Measurements from ENCODE around the gene RPS25.
"Not testable (repeated sequence)": the region's sequence is repeated elsewhere in the genome, so short reads cannot be mapped to it uniquely, and the experiment has no call there.

The RPS25 gene

DNA sequence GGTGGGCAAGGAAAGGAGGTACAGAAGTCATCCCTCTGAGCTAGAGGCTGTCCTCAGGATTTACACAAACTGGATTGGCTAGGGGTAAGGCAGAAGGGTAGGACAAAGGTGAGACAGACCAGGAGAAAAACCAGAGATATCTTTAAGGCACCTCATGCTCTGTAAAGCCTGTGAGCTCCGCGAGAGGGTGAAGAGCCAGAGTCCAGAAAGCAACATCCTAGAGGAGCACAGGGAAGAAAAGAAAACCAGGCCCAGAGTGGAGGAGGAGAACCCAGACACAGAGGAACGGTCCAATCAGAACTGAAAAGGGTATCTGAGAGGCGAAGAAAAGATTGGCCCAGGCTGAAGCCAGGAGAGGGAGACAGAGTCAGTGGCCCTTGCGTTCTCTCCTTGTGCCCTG, 7.4 kb upstream of the RPS25 start:
- Histone ChIP-seq H3K4me3 (ENCODE audit: low read depth, low read length) (no peak overlapping the region), H3K36me3 (ENCODE audit: control insufficient read depth, insufficient read depth, low read length) (peaks cover 48% of the 10 kb centered on the region), H3K9me3 (ENCODE audit: control insufficient read depth, insufficient read depth, low read length) (no peaks in the 10 kb centered on the region), H3K4me1 (ENCODE audit: control insufficient read depth, insufficient read depth, low read length) (peaks cover 12% of the 10 kb centered on the region), H3K27me3 (ENCODE audit: control insufficient read depth, insufficient read depth, low read length) (no peaks in the 10 kb centered on the region), H3K9ac (ENCODE audit: low read depth, low read length) (no peak overlapping the region)

DNA sequence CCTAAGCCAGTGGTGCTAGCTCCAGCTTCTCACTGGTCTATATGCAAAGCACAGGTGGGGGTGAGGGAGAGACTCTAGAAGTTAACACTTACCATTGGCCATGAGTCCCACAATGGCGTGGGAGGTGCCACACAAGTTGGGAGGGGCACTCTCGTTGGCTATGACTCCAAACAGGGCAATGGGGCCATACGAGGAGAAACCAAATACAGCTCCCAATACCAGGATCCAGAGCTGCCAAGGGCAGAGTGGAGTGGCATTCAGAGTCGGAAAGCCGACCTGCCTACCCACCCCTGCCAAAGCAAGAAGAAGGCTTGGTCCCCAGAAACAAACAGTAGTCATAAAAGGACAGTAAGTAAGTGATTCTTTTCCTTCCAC, 6.9 kb upstream of the RPS25 start:
- H3K36me3 ChIP-seq (ENCODE audit: control insufficient read depth, insufficient read depth, low read length), result peaks cover 50% of the 10 kb centered on the region
- H3K27me3 ChIP-seq (ENCODE audit: control insufficient read depth, insufficient read depth, low read length), result no peaks in the 10 kb centered on the region
- H3K9ac ChIP-seq (ENCODE audit: low read depth, low read length), result no peak overlapping the region
- no peak overlapping the region for H3K4me3 ChIP-seq (ENCODE audit: low read depth, low read length)
- H3K4me1 ChIP-seq (ENCODE audit: control insufficient read depth, insufficient read depth, low read length), result peaks cover 12% of the 10 kb centered on the region
- no peaks in the 10 kb centered on the region for H3K9me3 ChIP-seq (ENCODE audit: control insufficient read depth, insufficient read depth, low read length)

DNA sequence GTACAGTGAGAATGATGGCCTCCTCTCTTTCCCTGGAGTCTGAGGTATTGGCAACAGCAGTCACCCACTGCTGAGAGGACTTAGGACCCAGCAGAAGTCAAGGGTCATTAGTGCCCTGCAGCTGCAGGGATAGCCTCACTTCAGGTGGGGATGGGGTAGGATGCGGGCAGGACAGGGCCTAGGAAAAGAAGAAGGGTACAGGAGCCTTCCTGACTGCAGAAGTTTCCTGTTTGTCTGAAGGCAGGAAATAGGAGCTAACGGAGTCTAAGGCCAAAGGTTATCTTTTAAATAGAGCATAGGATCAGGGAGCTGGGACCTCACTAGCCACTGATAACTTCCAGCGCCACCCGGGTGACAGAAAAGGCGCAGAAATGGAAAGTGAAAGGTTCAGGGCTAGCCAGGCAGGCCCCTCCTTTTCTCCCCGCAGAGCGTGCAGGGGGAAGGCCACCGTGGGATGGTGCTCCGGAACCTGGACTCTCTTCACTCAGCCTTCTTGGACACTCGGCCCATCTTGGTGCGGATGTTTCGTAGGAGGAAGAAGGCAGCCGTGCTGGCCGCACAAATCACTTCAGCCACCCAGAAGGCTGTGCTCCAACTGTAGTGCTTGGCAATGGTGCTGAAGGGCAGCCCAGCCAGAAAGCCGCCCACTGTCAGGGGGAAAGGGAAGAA, 6.4 kb upstream of the RPS25 start:
- Histone ChIP-seq H3K9me3 (ENCODE audit: control insufficient read depth, insufficient read depth, low read length) (no peaks in the 10 kb centered on the region), H3K36me3 (ENCODE audit: control insufficient read depth, insufficient read depth, low read length) (peaks cover 51% of the 10 kb centered on the region), H3K9ac (ENCODE audit: low read depth, low read length) (no peak overlapping the region), H3K4me1 (ENCODE audit: control insufficient read depth, insufficient read depth, low read length) (peaks cover 12% of the 10 kb centered on the region), H3K27me3 (ENCODE audit: control insufficient read depth, insufficient read depth, low read length) (no peaks in the 10 kb centered on the region), H3K4me3 (ENCODE audit: low read depth, low read length) (no peak overlapping the region)

DNA sequence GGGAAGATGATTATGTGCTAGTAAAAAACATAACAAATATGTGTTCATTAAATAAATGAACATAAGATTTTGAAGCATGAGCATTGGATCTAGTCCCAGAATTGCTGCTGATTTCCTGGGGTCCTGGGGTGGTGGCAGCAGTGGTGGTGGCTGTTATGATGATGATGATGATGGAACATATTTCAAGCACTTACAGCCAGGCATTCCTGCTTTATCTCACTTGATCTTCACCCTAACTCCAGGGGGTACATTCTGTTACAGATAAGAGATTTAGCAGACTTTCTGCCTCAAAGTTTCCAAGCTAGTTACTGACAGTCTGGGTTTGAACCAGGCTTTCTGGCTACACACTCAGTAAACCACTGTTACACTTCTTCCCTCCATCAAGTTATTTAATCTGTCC, 5.6 kb upstream of the RPS25 start:
- Histone ChIP-seq H3K36me3 (ENCODE audit: control insufficient read depth, insufficient read depth, low read length) (peaks cover 45% of the 10 kb centered on the region), H3K4me1 (ENCODE audit: control insufficient read depth, insufficient read depth, low read length) (peaks cover 4% of the 10 kb centered on the region), H3K4me3 (ENCODE audit: low read depth, low read length) (no peak overlapping the region), H3K9me3 (ENCODE audit: control insufficient read depth, insufficient read depth, low read length) (no peaks in the 10 kb centered on the region), H3K9ac (ENCODE audit: low read depth, low read length) (no peak overlapping the region), H3K27me3 (ENCODE audit: control insufficient read depth, insufficient read depth, low read length) (no peaks in the 10 kb centered on the region)

DNA sequence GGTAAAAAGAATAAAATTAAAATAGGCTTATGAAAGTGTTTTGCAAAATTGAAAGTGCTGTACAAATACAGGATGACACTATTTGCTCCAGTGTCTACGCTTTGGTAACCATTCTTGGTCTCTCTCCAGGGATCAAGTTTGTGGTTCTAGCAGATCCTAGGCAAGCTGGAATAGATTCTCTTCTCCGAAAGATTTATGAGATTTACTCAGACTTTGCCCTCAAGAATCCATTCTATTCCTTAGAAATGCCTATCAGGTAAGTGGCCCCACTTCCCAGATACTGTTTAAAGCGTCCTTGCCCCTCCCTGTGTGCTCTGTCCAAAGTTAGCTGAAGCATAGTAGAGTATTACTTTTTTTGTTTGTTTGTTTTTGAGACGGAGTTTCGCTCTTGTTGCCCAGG, 3.5 kb upstream of the RPS25 start:
- no peaks in the 10 kb centered on the region for H3K27me3 ChIP-seq (ENCODE audit: control insufficient read depth, insufficient read depth, low read length)
- no peak overlapping the region for H3K9ac ChIP-seq (ENCODE audit: low read depth, low read length)
- H3K36me3 ChIP-seq (ENCODE audit: control insufficient read depth, insufficient read depth, low read length), result peaks cover 37% of the 10 kb centered on the region
- H3K4me3 ChIP-seq (ENCODE audit: low read depth, low read length), result no peak overlapping the region
- peaks cover 2% of the 10 kb centered on the region for H3K4me1 ChIP-seq (ENCODE audit: control insufficient read depth, insufficient read depth, low read length)
- no peaks in the 10 kb centered on the region for H3K9me3 ChIP-seq (ENCODE audit: control insufficient read depth, insufficient read depth, low read length)

DNA sequence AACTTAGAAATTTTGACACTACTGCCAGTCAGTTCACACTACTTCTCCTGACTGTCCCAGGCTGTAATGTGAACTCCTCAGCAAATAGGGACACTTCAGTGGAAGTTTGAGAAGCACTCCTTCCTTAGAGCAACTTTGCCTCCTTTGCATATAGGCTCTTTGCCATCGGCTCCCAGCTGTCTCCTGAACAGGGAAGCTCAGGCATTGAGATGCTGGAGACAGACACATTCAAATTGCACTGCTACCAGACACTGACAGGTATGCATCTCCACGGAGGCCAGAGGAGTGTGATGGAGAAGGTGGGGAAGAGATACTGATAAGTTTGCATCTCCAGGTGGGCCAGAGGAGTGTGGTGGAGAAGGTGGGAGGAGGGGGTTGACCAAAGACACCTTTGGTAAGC, 1.9 kb upstream of the RPS25 start:
- Histone ChIP-seq H3K9ac (ENCODE audit: low read depth, low read length) (no peak overlapping the region), H3K36me3 (ENCODE audit: control insufficient read depth, insufficient read depth, low read length) (peaks cover 42% of the 10 kb centered on the region), H3K4me3 (ENCODE audit: low read depth, low read length) (peak overlapping the region; percentile 99), H3K27me3 (ENCODE audit: control insufficient read depth, insufficient read depth, low read length) (no peaks in the 10 kb centered on the region), H3K4me1 (ENCODE audit: control insufficient read depth, insufficient read depth, low read length) (peaks cover 2% of the 10 kb centered on the region), H3K9me3 (ENCODE audit: control insufficient read depth, insufficient read depth, low read length) (no peaks in the 10 kb centered on the region)

DNA sequence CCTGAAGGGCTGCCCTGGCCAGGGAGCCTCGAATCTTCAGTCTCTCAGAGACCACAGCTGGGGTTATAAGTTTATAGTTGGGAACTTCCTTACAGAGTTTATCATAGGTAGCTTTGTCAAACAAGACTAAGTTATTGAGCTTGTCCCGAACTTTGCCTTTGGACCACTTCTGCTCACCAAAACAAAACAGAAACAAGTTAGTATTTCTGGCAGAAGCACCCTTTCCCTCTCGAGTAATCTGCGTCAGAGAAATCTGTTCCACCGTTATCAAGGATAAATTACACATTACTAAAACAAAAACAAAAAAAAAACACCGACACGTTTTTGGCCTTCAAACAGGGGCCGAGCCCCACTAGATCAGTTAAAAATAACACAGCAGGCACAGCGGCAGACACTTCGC, 766 bp downstream of the RPS25 start:
- Histone ChIP-seq H3K4me3 (ENCODE audit: low read depth, low read length) (peak overlapping the region; percentile 99), H3K9ac (ENCODE audit: low read depth, low read length) (peak overlapping the region; percentile 99), H3K36me3 (ENCODE audit: control insufficient read depth, insufficient read depth, low read length) (peaks cover 43% of the 10 kb centered on the region)
- H3K4me1 ChIP-seq (ENCODE audit: control insufficient read depth, insufficient read depth, low read length); H3K9me3 ChIP-seq (ENCODE audit: control insufficient read depth, insufficient read depth, low read length); H3K27me3 ChIP-seq (ENCODE audit: control insufficient read depth, insufficient read depth, low read length): not testable (repeated sequence)

DNA sequence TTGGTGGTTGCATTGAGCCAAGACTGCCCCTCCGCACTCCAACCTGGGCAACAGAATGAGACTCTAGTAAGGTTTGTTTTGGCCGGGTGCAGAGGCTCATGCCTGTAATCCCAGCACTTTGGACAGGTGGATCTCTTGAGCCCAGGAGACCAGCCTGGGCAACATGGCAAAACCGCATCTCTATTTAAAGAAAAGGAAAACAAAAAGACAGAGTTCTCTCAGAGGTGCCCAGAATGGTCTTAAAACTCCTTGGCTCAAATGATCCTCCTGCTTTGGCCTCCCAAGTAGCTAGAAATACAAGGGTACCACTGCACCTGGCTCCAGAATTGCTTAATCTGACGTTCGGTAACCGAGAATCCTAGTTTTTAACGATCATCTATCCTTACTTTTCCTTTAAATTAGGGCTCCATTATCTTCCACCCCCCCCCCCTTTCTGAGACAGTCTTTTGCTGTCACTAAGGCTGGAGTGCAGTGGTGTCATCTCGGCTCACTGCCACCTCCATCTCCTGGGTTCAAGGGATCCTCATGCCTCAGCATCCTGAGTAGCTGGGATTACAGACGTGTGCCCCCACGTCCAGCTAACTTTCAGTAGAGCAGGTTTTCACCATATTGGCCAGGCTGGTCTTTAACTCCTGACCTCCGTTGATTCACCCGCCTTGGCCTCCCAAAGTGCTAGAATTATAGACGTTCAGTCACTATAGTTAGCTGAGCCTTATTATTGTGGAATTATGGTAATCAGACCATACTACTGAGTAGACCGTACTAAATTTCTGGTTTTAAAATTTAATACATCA, 1.7 kb downstream of the RPS25 start:
- H3K27me3 ChIP-seq (ENCODE audit: control insufficient read depth, insufficient read depth, low read length), result no peaks in the 10 kb centered on the region
- H3K9me3 ChIP-seq (ENCODE audit: control insufficient read depth, insufficient read depth, low read length), result no peaks in the 10 kb centered on the region
- peaks cover 44% of the 10 kb centered on the region for H3K36me3 ChIP-seq (ENCODE audit: control insufficient read depth, insufficient read depth, low read length)
- no peak overlapping the region for H3K9ac ChIP-seq (ENCODE audit: low read depth, low read length)
- H3K4me3 ChIP-seq (ENCODE audit: low read depth, low read length), result peak overlapping the region; percentile 99
- H3K4me1 ChIP-seq (ENCODE audit: control insufficient read depth, insufficient read depth, low read length), result peaks cover 2% of the 10 kb centered on the region

DNA sequence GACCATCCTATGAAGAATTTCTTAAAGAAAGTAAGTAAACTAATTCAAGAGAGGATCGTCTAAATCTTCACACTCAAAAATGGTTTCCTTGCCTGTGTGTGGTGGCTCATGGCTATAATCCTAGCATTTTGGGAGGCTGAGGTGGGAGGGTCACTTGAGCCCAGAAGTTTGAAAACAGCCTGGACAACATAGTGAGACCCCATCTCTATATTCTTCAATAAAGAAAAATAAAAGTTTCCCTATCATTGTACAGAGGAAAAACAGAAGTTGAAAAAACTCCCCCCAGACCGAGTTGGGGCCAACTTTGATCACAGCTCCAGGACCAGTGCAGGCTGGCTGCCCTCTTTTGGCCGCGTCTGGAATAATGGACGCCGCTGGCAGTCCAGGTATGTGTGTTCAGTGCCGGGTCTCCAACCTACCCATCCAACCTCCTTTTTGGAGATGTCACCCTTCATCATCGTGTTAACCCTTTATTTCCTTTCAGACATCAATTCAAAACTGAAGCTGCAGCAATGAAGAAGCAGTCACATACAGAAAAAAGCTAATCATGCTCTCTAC, 3.0 kb downstream of the RPS25 start:
- peaks cover 48% of the 10 kb centered on the region for H3K36me3 ChIP-seq (ENCODE audit: control insufficient read depth, insufficient read depth, low read length)
- no peak overlapping the region for H3K4me3 ChIP-seq (ENCODE audit: low read depth, low read length)
- no peak overlapping the region for H3K9ac ChIP-seq (ENCODE audit: low read depth, low read length)
- H3K27me3 ChIP-seq (ENCODE audit: control insufficient read depth, insufficient read depth, low read length), result no peaks in the 10 kb centered on the region
- peaks cover 2% of the 10 kb centered on the region for H3K4me1 ChIP-seq (ENCODE audit: control insufficient read depth, insufficient read depth, low read length)
- no peaks in the 10 kb centered on the region for H3K9me3 ChIP-seq (ENCODE audit: control insufficient read depth, insufficient read depth, low read length)

DNA sequence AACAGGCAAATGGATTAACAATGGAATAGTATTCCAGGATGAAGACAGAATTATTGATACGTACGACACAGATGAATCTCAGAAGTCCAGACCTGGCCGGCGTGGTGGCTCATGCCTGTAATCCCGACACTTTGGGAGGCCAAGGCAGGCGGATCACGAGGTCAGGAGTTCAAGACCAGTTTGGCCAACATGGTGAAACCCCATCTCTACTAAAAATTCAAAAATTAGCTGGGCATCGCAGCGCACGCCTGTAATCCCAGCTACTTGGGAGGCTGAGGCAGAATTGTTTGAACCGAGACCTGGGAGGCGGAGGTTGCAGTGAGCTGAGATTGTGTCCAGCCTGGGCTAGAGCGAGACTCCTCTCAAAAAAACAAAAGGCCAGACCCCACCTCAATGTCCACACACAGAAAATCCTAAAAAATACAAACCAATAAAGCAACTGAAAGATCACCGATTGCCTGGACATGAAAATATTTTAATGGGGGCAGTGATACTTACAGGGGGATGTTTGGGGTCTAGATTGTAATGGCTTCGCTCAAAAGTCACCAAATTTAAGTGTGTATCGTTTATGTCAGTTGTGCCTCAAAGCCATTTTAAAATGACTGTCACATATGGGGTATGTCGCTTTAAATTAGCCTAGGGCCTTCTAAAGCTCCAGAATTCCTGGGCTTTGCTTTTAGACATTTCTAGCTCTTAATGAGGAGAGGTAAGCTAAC, 3.8 kb downstream of the RPS25 start:
- Histone ChIP-seq H3K9ac (ENCODE audit: low read depth, low read length) (no peak overlapping the region), H3K27me3 (ENCODE audit: control insufficient read depth, insufficient read depth, low read length) (no peaks in the 10 kb centered on the region), H3K36me3 (ENCODE audit: control insufficient read depth, insufficient read depth, low read length) (peaks cover 47% of the 10 kb centered on the region), H3K9me3 (ENCODE audit: control insufficient read depth, insufficient read depth, low read length) (no peaks in the 10 kb centered on the region), H3K4me3 (ENCODE audit: low read depth, low read length) (no peak overlapping the region), H3K4me1 (ENCODE audit: control insufficient read depth, insufficient read depth, low read length) (no peaks in the 10 kb centered on the region)

DNA sequence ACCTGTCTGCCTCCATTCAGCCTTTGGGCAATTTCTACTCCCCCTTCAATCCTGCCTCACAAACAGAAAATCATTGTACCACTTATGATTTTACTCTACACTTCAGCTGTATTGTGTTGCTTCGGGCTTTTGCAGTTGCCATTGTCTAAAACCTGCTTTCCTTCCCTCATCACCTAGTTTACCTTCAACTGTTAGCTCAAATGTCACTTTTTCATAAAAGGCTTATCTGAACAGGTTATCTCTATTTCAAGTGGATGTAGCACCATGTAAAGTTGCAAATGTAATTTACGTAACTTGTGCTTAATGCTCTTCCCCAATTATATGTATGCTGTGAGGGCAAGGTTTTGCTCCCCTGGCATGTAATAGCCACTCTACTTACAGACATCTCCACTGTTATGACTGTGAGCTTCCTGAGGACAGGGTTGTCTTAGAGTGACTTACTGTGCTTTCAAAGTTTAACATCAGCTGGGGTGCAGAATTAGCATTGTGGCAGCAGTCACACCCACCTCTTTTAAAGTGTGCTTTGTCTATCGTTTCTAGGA, 5.4 kb downstream of the RPS25 start:
- Histone ChIP-seq H3K36me3 (ENCODE audit: control insufficient read depth, insufficient read depth, low read length) (peaks cover 43% of the 10 kb centered on the region), H3K27me3 (ENCODE audit: control insufficient read depth, insufficient read depth, low read length) (no peaks in the 10 kb centered on the region), H3K4me1 (ENCODE audit: control insufficient read depth, insufficient read depth, low read length) (no peaks in the 10 kb centered on the region)

More for the DNA sequence above, 5.4 kb downstream of the RPS25 start:
- Histone ChIP-seq H3K9ac (ENCODE audit: low read depth, low read length) (no peak overlapping the region), H3K9me3 (ENCODE audit: control insufficient read depth, insufficient read depth, low read length) (no peaks in the 10 kb centered on the region), H3K4me3 (ENCODE audit: low read depth, low read length) (no peak overlapping the region)

Measured in iPS-15b (cell line).